Kidney (tissue), 14 donors: Measurements from ENCODE around the gene VPS16. TPM values are rescaled to one million over a fixed set of nuclear protein-coding genes. Genes with fewer than 3 reads are reported as not detected.
A peak's percentile ranks its signal among the peaks of the same experiment; 100 is the strongest.

ENCODE experiments used
- DNase-seq, 5 donors: peaks; one replicate each; pipeline ENCODE4 v3.0.0-alpha.2; 2013 to 2020
- FAIRE-seq: peaks from 2 replicates; lab custom pipeline; 2012; peaks lifted over from hg19 to GRCh38; lab: Jason Lieb, UNC
- H3K27ac ChIP-seq, 2 donors: one replicate each; pipeline ENCODE4 v1.7.0; 2013; ENCODE audit warnings: low read depth in 2 of 2, low read length in 2 of 2, inconsistent platforms in 1 of 2
- H3K27me3 ChIP-seq: one replicate; pipeline ENCODE4 v1.7.1; 2013; ENCODE audit warnings: low read length, inconsistent platforms; ENCODE audit not compliant: control insufficient read depth, insufficient read depth
- H3K36me3 ChIP-seq, 3 donors: one replicate each; pipeline versions ENCODE4 v1.7.0 to v1.7.1; 2013; ENCODE audit warnings: low read length in 3 of 3, control low read depth in 1 of 3, inconsistent platforms in 1 of 3; ENCODE audit not compliant: insufficient read depth in 3 of 3, control insufficient read depth in 2 of 3
- H3K4me1 ChIP-seq, 3 donors: one replicate each; pipeline versions ENCODE4 v1.7.0 to v1.7.1; 2013; ENCODE audit warnings: low read length in 3 of 3, inconsistent platforms in 1 of 3, low read depth in 1 of 3; ENCODE audit not compliant: control insufficient read depth in 2 of 3, insufficient read depth in 2 of 3
- H3K4me3 ChIP-seq, 3 donors: one replicate each; pipeline versions ENCODE4 v1.7.0 to v1.8.1; 2013; ENCODE audit warnings: low read length in 3 of 3, control low read depth in 1 of 3, inconsistent platforms in 1 of 3
- H3K9ac ChIP-seq, 3 donors: one replicate each; pipeline versions ENCODE4 v1.7.0 to v1.7.1; 2013; ENCODE audit warnings: low read length in 3 of 3, control low read depth in 1 of 3, inconsistent platforms in 1 of 3
- H3K9me3 ChIP-seq, 3 donors: one replicate each; pipeline versions ENCODE4 v1.7.0 to v1.7.1; 2013; ENCODE audit warnings: low read length in 3 of 3, control low read depth in 1 of 3, inconsistent platforms in 1 of 3; ENCODE audit not compliant: control insufficient read depth in 2 of 3, insufficient read depth in 1 of 3
- intact Hi-C: fragments of 100-400 bp; cut with DNase I; formaldehyde crosslinking; loops from one replicate; pipeline ENCODE4 v1.11.1; 2022
- polyA plus RNA-seq: library from polyadenylated mRNA; stranded (reverse); fragments of 350-450 nt; fragmentation: Illumina TruSeq; extraction: RNeasy Lipid Tissue Mini Kit (QIAGEN cat#74804); gene quantifications from one replicate; pipeline ENCODE4 v1.2.3, GENCODE V29; 2014; ENCODE audit warnings: low read depth, low replicate concordance; ENCODE audit not compliant: insufficient read depth
- total RNA-seq: library from RNA; stranded (reverse); fragmentation: NEBNext Ultra II Directional; extraction: Animal tissue kit (Norgen Biotek cat#: 25700); gene quantifications from one replicate; pipeline ENCODE4 v1.2.1, GENCODE V29; 2021
- TF ChIP-seq, protein P1 (sequence below): IDR thresholded peaks from 3 replicates; pipeline ENCODE4 v1.5.1; 2012; ENCODE audit warnings: mild to moderate bottlenecking, moderate library complexity, borderline replicate concordance; ENCODE audit not compliant: insufficient read depth; ENCODE audit errors: extremely low read depth
- donor health status: control.
- donor health status: control.
- donor health status: control.
- donor health status: control.
- donor health status: control.
- donor health status: DM: yes; HTN: yes; CAD: no.
- donor health status: Normal renal cell carcinoma (clear cell type).

VPS16 gene
- total and polyA plus RNA-seq, 2 donors from 2014 or later, result 38.6 to 38.8 TPM

DNA sequence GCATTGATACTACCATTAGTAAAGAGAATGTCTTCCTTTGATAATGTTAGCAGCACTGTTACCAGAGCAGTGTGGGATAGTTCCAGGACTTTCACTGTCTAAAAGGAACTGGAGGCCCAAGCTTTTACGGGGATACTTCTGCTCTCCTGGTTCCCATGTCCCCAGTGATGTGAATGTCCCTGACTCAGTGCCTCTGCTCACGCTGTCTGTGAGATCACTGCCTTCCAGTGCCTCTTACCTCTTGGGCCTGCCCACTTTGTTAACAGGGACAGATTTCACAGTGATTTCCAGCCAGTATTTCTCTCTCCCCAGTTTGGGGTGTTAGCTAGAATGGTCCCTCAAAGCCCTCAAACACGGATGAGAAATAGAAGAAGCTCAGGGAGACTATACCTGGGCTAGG, 47.2 kb downstream of the VPS16 start:
- no peak for DNase-seq
- no peaks in the 10 kb centered on the region for H3K36me3 ChIP-seq
- no peak overlapping the region for H3K9ac ChIP-seq
- intact Hi-C loops, result no loop called here
- peaks cover 0 to 2% (median 0%) of the 10 kb centered on the region in 3 donors for H3K4me1 ChIP-seq
- H3K4me3 ChIP-seq, result no peak overlapping the region
- no peak overlapping the region for H3K27ac ChIP-seq
- TF ChIP-seq, protein P1, sequence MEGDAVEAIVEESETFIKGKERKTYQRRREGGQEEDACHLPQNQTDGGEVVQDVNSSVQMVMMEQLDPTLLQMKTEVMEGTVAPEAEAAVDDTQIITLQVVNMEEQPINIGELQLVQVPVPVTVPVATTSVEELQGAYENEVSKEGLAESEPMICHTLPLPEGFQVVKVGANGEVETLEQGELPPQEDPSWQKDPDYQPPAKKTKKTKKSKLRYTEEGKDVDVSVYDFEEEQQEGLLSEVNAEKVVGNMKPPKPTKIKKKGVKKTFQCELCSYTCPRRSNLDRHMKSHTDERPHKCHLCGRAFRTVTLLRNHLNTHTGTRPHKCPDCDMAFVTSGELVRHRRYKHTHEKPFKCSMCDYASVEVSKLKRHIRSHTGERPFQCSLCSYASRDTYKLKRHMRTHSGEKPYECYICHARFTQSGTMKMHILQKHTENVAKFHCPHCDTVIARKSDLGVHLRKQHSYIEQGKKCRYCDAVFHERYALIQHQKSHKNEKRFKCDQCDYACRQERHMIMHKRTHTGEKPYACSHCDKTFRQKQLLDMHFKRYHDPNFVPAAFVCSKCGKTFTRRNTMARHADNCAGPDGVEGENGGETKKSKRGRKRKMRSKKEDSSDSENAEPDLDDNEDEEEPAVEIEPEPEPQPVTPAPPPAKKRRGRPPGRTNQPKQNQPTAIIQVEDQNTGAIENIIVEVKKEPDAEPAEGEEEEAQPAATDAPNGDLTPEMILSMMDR, result no peak
- H3K27me3 ChIP-seq, result no peaks in the 10 kb centered on the region
- no peak for FAIRE-seq
- H3K9me3 ChIP-seq, result no peaks in the 10 kb centered on the region

DNA sequence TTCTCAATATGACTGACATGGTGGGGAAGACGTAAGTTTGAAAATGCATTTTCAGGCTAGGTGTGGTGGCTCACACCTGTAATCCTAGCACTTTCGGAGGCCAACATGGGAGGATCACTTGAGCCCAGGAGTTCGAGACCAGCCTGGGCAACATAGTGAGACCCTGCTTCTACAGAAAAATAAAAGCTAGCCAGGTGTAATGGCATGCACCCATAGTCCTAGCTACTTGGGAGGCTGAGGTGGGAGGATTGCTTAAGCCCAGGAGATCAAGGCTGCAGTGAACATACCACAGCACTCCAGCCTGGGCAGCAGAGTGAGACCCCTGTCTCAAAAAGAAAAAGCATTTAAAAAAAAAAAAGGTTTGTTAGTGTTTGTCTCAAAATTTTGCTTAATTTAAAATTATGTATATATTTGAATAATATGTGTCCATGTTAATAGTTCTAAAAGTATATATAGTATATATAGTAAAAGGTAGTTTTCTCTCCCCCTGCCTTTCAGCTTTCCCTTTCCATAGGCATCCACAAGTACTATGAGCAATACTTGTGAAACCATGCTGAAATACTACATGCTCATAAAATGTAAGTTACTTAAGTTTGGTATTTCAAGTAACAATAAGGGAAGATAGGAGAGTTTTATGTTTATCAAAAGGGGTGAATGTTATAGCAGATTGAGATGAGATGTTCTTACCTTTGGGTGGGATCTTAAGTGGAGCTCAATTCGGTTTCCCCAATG, 47.8 kb downstream of the VPS16 start:
- DNase-seq (no peak), FAIRE-seq (no peak)
- H3K36me3 ChIP-seq, result no peaks in the 10 kb centered on the region
- H3K27ac ChIP-seq, result no peak overlapping the region
- TF ChIP-seq, protein P1, result no peak
- no peak overlapping the region for H3K9ac ChIP-seq
- H3K27me3 ChIP-seq, result no peaks in the 10 kb centered on the region
- intact Hi-C loops, result no loop called here
- H3K4me3 ChIP-seq, result no peak overlapping the region
- H3K4me1 ChIP-seq, result peaks cover 0 to 2% (median 0%) of the 10 kb centered on the region in 3 donors
- no peaks in the 10 kb centered on the region for H3K9me3 ChIP-seq

DNA sequence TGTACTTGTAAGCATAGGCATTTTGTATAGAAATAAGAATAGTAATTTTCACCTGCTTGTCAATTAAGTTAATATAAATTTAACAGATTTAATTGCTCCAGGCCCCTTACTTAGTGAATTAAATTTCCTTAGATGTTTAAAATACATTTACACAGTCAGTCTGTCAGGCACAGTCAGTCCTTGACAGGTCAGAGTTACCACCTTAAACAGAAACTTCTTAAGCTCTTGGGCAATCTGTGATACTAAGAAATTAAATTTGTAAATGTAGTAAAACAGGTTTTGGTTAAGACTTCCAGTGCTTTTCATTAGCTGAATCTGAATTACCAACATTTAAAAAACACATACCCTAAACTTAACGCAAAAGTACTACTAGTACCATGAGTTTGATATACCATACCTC, 48.7 kb downstream of the VPS16 start:
- H3K27ac ChIP-seq, result no peak overlapping the region
- TF ChIP-seq, protein P1, result no peak
- no peaks in the 10 kb centered on the region for H3K36me3 ChIP-seq
- H3K4me1 ChIP-seq, result peaks cover 0 to 2% (median 0%) of the 10 kb centered on the region in 3 donors
- no peaks in the 10 kb centered on the region for H3K27me3 ChIP-seq
- H3K9me3 ChIP-seq, result no peaks in the 10 kb centered on the region
- no peak overlapping the region for H3K9ac ChIP-seq
- no peak overlapping the region for H3K4me3 ChIP-seq
- FAIRE-seq, result no peak
- DNase-seq, result peak in 1 of 5 donors; percentile 13
- intact Hi-C loops, result no loop called here

DNA sequence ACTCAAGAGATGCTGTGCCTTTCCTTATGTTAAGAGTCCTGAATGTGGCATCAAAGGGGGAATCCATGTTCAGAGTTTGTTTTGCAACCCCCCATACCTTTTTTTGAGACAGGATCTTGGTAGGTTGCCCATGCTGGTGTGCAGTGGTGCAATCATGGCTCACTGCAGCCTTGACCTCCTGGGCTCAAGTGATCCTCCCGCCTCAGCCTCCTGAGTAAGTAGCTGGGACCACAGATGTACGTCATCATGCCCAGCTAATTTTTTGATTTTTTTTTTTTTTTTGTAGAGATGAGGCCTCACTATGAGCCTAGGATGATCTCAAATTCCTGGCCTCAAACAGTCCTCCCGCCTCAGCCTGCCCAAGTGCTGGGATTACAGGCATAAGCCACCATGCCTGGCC, 49.3 kb downstream of the VPS16 start:
- Histone ChIP-seq H3K36me3 (no peaks in the 10 kb centered on the region), H3K9me3 (no peaks in the 10 kb centered on the region), H3K27ac (no peak overlapping the region), H3K4me1 (peaks cover 0 to 2% (median 0%) of the 10 kb centered on the region in 3 donors), H3K4me3 (no peak overlapping the region), H3K27me3 (no peaks in the 10 kb centered on the region), H3K9ac (no peak overlapping the region)
- FAIRE-seq, result no peak
- TF ChIP-seq, protein P1, result no peak
- intact Hi-C loops, result no loop called here
- DNase-seq, result no peak
